GM12801 (cell line): ENCODE results near the gene LILRB4.
"Not testable (repeated sequence)": the region's sequence is repeated elsewhere in the genome, so short reads cannot be mapped to it uniquely, and the experiment has no call there.

Experiments
- CTCF ChIP-seq: IDR thresholded peaks from one replicate; pipeline ENCODE4 v1.5.1; 2011; ENCODE audit warnings: control low read depth; ENCODE audit not compliant: insufficient read length; ENCODE audit errors: extremely low read depth

LILRB4 gene

GRCh38 chr19:54630262-54630661, 32.5 kb upstream of the LILRB4 start, which contains the start of gene LILRB1:
Gene LILRB1 (plus strand): TSS chr19:54630484. CDS start chr19:54631074, 590 bp downstream.
- not testable (repeated sequence) for TF ChIP-seq CTCF

- no peak for TF ChIP-seq CTCF
Observed at GRCh38 chr19:54630782-54631181, 32.0 kb upstream of the LILRB4 start.

- TF ChIP-seq CTCF, result no peak
Observed at GRCh38 chr19:54633401-54633800, 29.4 kb upstream of the LILRB4 start.

GRCh38 chr19:54638683-54639082, 24.1 kb upstream of the LILRB4 start:
- TF ChIP-seq CTCF, result no peak

GRCh38 chr19:54644056-54644455, 18.7 kb upstream of the LILRB4 start:
- TF ChIP-seq CTCF, result no peak

GRCh38 chr19:54646331-54646841, 16.4 kb upstream of the LILRB4 start:
- TF ChIP-seq CTCF, result no peak

GRCh38 chr19:54648129-54648528, 14.7 kb upstream of the LILRB4 start:
- TF ChIP-seq CTCF, result no peak

- no peak for TF ChIP-seq CTCF
Observed at GRCh38 chr19:54650108-54650655, 12.6 kb upstream of the LILRB4 start.
